ENCODE data around the gene SAE1.

DNA sequence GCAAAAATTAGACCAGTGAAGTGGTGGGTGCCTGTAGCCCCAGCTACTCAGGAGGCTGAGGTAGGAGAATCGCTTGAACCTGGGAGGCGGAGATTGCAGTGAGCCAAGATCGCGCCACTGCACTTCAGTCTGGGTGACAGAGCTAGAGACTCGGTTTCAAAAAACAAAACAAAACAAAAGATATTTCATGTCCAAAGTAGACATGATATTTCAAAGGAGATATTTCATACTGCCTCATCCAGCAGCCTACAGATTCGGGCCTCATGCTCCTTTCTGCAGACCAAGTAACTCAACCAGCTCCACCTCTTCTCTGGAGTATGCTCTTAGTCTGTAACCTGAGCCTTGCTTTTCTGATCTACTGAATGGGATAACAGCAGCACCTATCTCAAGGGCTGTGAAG is 32.0 kb upstream of the SAE1 start:
- TF ChIP-seq FOXA1 (IDR thresholded peaks at IDR 0.05) = no peak
- TF ChIP-seq CTBP1 (IDR thresholded peaks at IDR 0.05; ENCODE audit: borderline replicate concordance) = no peak
- TF ChIP-seq BHLHE40 (IDR thresholded peaks at IDR 0.05; ENCODE audit: borderline replicate concordance) = no peak
- no peak for TF ChIP-seq FOXM1 (IDR thresholded peaks at IDR 0.05; ENCODE audit: borderline replicate concordance)
- TF ChIP-seq FOXK2 (IDR thresholded peaks at IDR 0.05) = no peak
- no peak for TF ChIP-seq ZNF384 (IDR thresholded peaks at IDR 0.05)
- TF ChIP-seq L3MBTL2 (conservative IDR thresholded peaks at IDR 0.05) = no peak
- TF ChIP-seq, protein P1, sequence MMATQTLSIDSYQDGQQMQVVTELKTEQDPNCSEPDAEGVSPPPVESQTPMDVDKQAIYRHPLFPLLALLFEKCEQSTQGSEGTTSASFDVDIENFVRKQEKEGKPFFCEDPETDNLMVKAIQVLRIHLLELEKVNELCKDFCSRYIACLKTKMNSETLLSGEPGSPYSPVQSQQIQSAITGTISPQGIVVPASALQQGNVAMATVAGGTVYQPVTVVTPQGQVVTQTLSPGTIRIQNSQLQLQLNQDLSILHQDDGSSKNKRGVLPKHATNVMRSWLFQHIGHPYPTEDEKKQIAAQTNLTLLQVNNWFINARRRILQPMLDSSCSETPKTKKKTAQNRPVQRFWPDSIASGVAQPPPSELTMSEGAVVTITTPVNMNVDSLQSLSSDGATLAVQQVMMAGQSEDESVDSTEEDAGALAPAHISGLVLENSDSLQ (IDR thresholded peaks at IDR 0.05) = no peak
- no peak for TF ChIP-seq TARDBP (IDR thresholded peaks at IDR 0.05)
- no peak for TF ChIP-seq ARNT (IDR thresholded peaks at IDR 0.05)
- TF ChIP-seq SUZ12 (IDR thresholded peaks at IDR 0.05) = no peak
- no peak for TF ChIP-seq ELF4 (IDR thresholded peaks at IDR 0.05)
- no peak for TF ChIP-seq SP1 (IDR thresholded peaks at IDR 0.05)
